Astrocyte of the hippocampus (primary cell): ENCODE data around the gene GLB1L3.

Experiments used
- DNase-seq: peaks from one replicate; pipeline ENCODE4 v3.0.0; 2011; ENCODE audit warnings: low read depth, low spot score

Gene GLB1L3

GRCh38 chr11:134362192-134362901 lies 86.2 kb downstream of the GLB1L3 start:
- no peak for DNase-seq

DNA sequence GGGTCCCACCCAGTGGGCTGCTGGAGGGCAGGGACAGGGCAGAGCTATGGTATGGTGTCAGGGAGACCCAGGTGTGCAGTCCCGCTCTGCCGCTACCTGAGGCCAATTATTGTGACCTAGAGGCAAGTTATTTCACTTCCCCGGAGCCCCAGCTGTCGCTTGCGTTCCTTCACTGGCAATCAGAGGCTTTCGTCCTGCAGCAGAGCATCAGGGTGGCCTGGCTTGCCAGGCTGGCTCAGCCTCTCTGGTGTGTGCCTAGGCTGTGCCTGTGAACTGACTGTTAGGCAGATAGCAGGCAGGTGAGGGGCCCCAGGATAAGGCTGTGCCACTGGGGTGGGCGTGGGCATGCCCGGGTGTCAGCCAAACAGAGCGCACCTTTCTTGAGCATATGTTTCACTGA lies 87.0 kb downstream of the GLB1L3 start:
- DNase-seq: no peak

- no peak for DNase-seq
Measured at GRCh38 chr11:134363592-134363991, 87.4 kb downstream of the GLB1L3 start.

DNA sequence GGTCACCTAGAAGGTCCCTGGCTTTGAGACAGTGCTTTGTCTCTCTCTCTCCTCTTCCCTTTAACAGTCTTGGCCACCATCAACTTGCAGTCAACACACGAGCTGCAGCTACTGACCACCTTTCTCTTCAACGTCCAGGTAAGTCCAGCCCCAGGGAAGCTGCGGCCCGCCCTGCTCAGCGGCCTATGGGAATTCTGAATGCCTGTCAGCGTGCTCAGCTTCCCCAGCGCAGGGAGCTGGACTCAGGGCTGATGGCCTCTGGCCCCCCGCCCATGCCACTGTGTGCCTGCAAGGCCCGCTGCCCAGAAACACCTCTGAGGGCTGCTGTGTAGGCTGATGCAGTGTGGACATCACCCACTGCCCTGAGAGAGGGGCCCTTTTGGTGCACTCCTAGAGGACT lies 88.1 kb downstream of the GLB1L3 start:
- no peak for DNase-seq

DNA sequence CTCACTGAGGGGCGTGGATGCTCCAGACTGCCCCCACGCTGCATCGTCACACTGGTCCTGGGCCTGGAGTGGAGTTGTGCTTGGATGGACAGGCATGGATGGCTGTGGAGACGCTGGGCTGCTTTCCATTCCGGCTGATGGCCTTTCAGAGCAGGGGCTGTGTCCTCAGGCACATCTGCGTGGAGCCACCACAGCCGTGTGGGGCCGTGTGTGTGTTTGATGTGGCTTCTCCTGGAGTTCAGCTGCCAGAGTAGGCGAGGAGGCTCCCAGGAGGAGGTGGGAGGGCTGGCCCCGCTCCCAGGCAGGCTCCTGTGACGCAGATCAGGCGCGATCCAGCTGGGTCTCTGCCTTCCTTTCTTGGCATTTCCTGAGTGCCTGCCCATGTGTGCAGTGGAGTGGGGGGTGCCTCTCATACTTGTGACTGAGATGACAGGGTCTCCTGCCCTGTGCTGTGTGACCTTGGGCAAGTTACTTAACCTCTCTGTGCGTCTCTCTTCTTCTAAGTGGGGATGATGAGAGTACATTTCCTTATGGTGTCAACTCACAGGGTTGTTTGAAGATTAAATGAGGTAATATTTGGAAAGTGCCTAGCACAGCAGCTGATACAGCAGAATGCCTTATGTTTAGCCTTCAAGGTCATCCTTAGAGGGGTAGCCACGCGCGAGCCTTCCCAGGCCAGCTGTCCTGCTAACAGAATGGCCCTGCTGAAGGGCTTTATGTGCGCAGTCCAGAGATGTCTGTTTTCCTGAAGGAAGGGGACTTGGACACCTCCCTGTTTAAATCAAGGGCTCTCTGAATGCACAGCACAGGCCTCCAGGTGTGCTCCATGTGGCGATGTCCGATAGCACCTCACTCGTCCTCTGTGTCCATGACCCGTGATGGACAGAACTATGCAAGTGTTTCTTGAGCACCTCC lies 89.1 kb downstream of the GLB1L3 start:
- DNase-seq: peak; percentile 13

GRCh38 chr11:134366254-134366653 lies 90.1 kb downstream of the GLB1L3 start:
- no peak for DNase-seq

DNA sequence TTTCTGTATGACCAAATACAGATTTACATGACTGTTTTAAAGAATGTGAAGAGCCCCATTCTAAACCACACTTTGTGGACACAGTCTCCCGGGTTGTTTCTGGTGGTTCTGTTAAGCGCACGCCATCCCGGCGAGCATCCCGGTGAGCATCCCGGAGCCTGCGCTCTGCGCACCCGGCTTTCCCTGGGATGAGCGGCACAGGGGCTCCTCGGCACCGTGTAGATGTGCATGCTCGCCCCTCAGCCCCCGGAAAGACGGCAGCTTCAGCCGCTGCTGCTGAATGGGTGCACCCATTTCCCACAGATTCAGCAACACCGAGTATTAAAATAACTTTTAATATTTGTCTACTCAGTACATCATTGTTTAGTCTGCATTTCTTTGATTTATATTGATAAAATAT lies 91.6 kb downstream of the GLB1L3 start:
- DNase-seq: no peak
